Loucy (cell line): Measurements from ENCODE around the gene GIPC2.

Experiments
- CTCF ChIP-seq: fragments of 200-600 bp; sonication (generic); conservative IDR thresholded peaks from 2 replicates; pipeline ENCODE4 v1.5.1; 2014; ENCODE audit warnings: mild to moderate bottlenecking, antibody characterized with exemption, low read length
- EZH2phosphoT487 ChIP-seq: fragments of 200-600 bp; IDR thresholded peaks from 2 replicates; pipeline ENCODE4 v1.6.1; 2018; ENCODE audit warnings: antibody characterized with exemption, mild to moderate bottlenecking, moderate library complexity, borderline replicate concordance

- TF ChIP-seq CTCF (no peak), EZH2phosphoT487 (no peak)
These were observed 45.5 kb downstream of the GIPC2 start for GRCh38 chr1:78091215-78091813.
